Aorta (tissue), 5 donors: ENCODE measurements around the gene SLC30A5. TPM values are rescaled to one million over a fixed set of nuclear protein-coding genes. Genes with fewer than 3 reads are reported as not detected.
"Not testable (repeated sequence)": the region's sequence is repeated elsewhere in the genome, so short reads cannot be mapped to it uniquely, and the experiment has no call there.

ENCODE experiments used
- ATAC-seq: fragments of 200-7000 bp; cut with Tn5 transposase; one replicate; pipeline ENCODE4 v1.9.1; 2022; ENCODE audit warnings: moderate library complexity; ENCODE audit not compliant: low FRiP score
- DNase-seq, 2 donors: peaks; one replicate each; pipeline ENCODE4 v3.0.0-alpha.2; 2020
- H3K27ac ChIP-seq, 2 donors: one replicate each; pipeline ENCODE4 v1.5.1; 2013; ENCODE audit warnings: low read length in 2 of 2, mild to moderate bottlenecking in 2 of 2, moderate library complexity in 2 of 2, control low read depth in 1 of 2, inconsistent platforms in 1 of 2, low read depth in 1 of 2
- H3K27me3 ChIP-seq, 2 donors: one replicate each; pipeline ENCODE4 v1.6.1; 2013; ENCODE audit warnings: control low read depth in 1 of 2, low read length in 1 of 2, mild to moderate bottlenecking in 1 of 2, moderate library complexity in 1 of 2; ENCODE audit not compliant: insufficient read depth in 2 of 2, control insufficient read depth in 1 of 2
- H3K36me3 ChIP-seq, 2 donors: one replicate each; pipeline ENCODE4 v1.6.1; 2013; ENCODE audit warnings: control low read depth in 1 of 2, low read length in 1 of 2, mild to moderate bottlenecking in 1 of 2; ENCODE audit not compliant: insufficient read depth in 2 of 2, control insufficient read depth in 1 of 2
- H3K4me1 ChIP-seq, 2 donors: one replicate each; pipeline ENCODE4 v1.6.1; 2013; ENCODE audit warnings: low read length in 2 of 2, control low read depth in 1 of 2, mild to moderate bottlenecking in 1 of 2, moderate library complexity in 1 of 2; ENCODE audit not compliant: insufficient read depth in 2 of 2, control insufficient read depth in 1 of 2
- H3K4me3 ChIP-seq, 2 donors: one replicate each; pipeline ENCODE4 v1.5.1; 2013; ENCODE audit warnings: low read length in 2 of 2, control low read depth in 1 of 2, mild to moderate bottlenecking in 1 of 2
- H3K9me3 ChIP-seq: one replicate; pipeline ENCODE4 v1.6.1; 2013; ENCODE audit warnings: mild to moderate bottlenecking, low read length; ENCODE audit not compliant: control insufficient read depth
- WGBS, 2 donors: extraction: QIAGEN DNeasy Blood & Tissue Kit; methylation state at CpG; one replicate each; pipeline ENCODE4 v1.1.7; 2013; 5-methylcytosine and 5-hydroxymethylcytosine counted together
- intact Hi-C, 2 donors: fragments of 100-400 bp; cut with DNase I; formaldehyde crosslinking; loops; one replicate each; pipeline versions ENCODE4 v1.14.2 to v1.15.0; 2022
- polyA plus RNA-seq, 2 donors: library from polyadenylated mRNA; stranded (reverse); fragments of 200-250 nt; gene quantifications; one replicate each; pipeline ENCODE4 v1.2.3, GENCODE V29; 2013
- total RNA-seq, 2 donors: library from RNA; stranded (reverse); fragmentation: NEBNext Ultra II Directional; extraction: Animal tissue kit (Norgen Biotek cat#: 25700); gene quantifications; one replicate each; pipeline ENCODE4 v1.2.1, GENCODE V29; 2021
- donor health status: healthy with polysubstance abuse.
- donor health status: Bipolar disorder and iron deficiency.
- donor health status: DM: no; HTN: no; CAD: no.
- donor health status: DM: no; HTN: no; CAD: no.
- donor health status: DM: yes; HTN: yes; CAD: no.

SLC30A5 gene
- total and polyA plus RNA-seq, 4 donors = 23.5 to 43.9 (median 36.5) TPM

GRCh38 chr5:69140239-69140638, 46.4 kb downstream of the SLC30A5 start:
- intact Hi-C loops, DNase-seq, H3K4me3 ChIP-seq, H3K9me3 ChIP-seq, ATAC-seq, H3K27ac ChIP-seq, H3K36me3 ChIP-seq, H3K4me1 ChIP-seq, H3K27me3 ChIP-seq: not testable (repeated sequence)
- 94 to 95% methylated on average over 4 of the region's 4 CpGs for WGBS, 2 donors

GRCh38 chr5:69140827-69141226, 47.0 kb downstream of the SLC30A5 start:
- no peaks in the 10 kb centered on the region for H3K4me1 ChIP-seq
- H3K9me3 ChIP-seq = no peaks in the 10 kb centered on the region
- no peak overlapping the region for H3K27ac ChIP-seq
- no peaks in the 10 kb centered on the region for H3K36me3 ChIP-seq
- 78 to 81% methylated on average over 1 of the region's 1 CpG for WGBS, 2 donors
- intact Hi-C loops = no loop called here
- H3K27me3 ChIP-seq = no peaks in the 10 kb centered on the region
- ATAC-seq (no peak), DNase-seq (no peak)
- no peak overlapping the region for H3K4me3 ChIP-seq

- H3K9me3 ChIP-seq, H3K27me3 ChIP-seq, DNase-seq, H3K36me3 ChIP-seq, ATAC-seq, intact Hi-C loops, H3K4me3 ChIP-seq, H3K27ac ChIP-seq, H3K4me1 ChIP-seq: not testable (repeated sequence)
- 96 to 97% methylated on average over 7 of the region's 7 CpGs for WGBS, 2 donors
Measured at GRCh38 chr5:69148576-69148975, 54.8 kb downstream of the SLC30A5 start.

- Histone ChIP-seq H3K27ac (no peak overlapping the region), H3K4me3 (no peak overlapping the region), H3K9me3 (no peaks in the 10 kb centered on the region), H3K27me3 (no peaks in the 10 kb centered on the region), H3K4me1 (no peaks in the 10 kb centered on the region), H3K36me3 (no peaks in the 10 kb centered on the region)
- intact Hi-C loops = no loop called here
- WGBS, 2 donors = 89 to 90% methylated on average over 2 of the region's 2 CpGs
- DNase-seq (no peak), ATAC-seq (no peak)
Measured at GRCh38 chr5:69148981-69149675, 55.3 kb downstream of the SLC30A5 start.

- no peak overlapping the region for H3K27ac ChIP-seq
- intact Hi-C loops = no loop called here
- H3K9me3 ChIP-seq = no peaks in the 10 kb centered on the region
- no peaks in the 10 kb centered on the region for H3K4me1 ChIP-seq
- 88 to 94% methylated on average over 5 of the region's 5 CpGs for WGBS, 2 donors
- DNase-seq = no peak
- H3K4me3 ChIP-seq = no peak overlapping the region
- ATAC-seq = no peak
- H3K36me3 ChIP-seq = no peaks in the 10 kb centered on the region
- H3K27me3 ChIP-seq = no peaks in the 10 kb centered on the region
Measured at GRCh38 chr5:69149676-69150010, 55.8 kb downstream of the SLC30A5 start.

GRCh38 chr5:69152731-69153130, 58.9 kb downstream of the SLC30A5 start:
- intact Hi-C loops = no loop called here
- Histone ChIP-seq H3K36me3 (no peaks in the 10 kb centered on the region), H3K9me3 (no peaks in the 10 kb centered on the region), H3K4me3 (no peak overlapping the region), H3K27ac (no peak overlapping the region), H3K4me1 (no peaks in the 10 kb centered on the region), H3K27me3 (no peaks in the 10 kb centered on the region)
- no peak for DNase-seq
- 71 to 85% methylated on average over 3 of the region's 3 CpGs for WGBS, 2 donors
- ATAC-seq = no peak

GRCh38 chr5:69156456-69156855, 62.6 kb downstream of the SLC30A5 start:
- WGBS, 2 donors = 98% methylated on average over 11 of the region's 11 CpGs
- no peaks in the 10 kb centered on the region for H3K4me1 ChIP-seq
- no peaks in the 10 kb centered on the region for H3K36me3 ChIP-seq
- no peaks in the 10 kb centered on the region for H3K27me3 ChIP-seq
- no peak overlapping the region for H3K27ac ChIP-seq
- H3K9me3 ChIP-seq = no peaks in the 10 kb centered on the region
- no peak for DNase-seq
- intact Hi-C loops = no loop called here
- ATAC-seq = no peak
- no peak overlapping the region for H3K4me3 ChIP-seq

- ATAC-seq = no peak
- 89 to 90% methylated on average over 3 of the region's 3 CpGs for WGBS, 2 donors
- no peaks in the 10 kb centered on the region for H3K36me3 ChIP-seq
- no peak overlapping the region for H3K27ac ChIP-seq
- H3K4me3 ChIP-seq = no peak overlapping the region
- no peaks in the 10 kb centered on the region for H3K9me3 ChIP-seq
- H3K4me1 ChIP-seq = no peaks in the 10 kb centered on the region
- H3K27me3 ChIP-seq = no peaks in the 10 kb centered on the region
- intact Hi-C loops = no loop called here
- DNase-seq = no peak
Measured at GRCh38 chr5:69158039-69158438, 64.2 kb downstream of the SLC30A5 start.

- Histone ChIP-seq H3K36me3 (no peaks in the 10 kb centered on the region), H3K9me3 (no peaks in the 10 kb centered on the region), H3K27me3 (no peaks in the 10 kb centered on the region), H3K27ac (no peak overlapping the region), H3K4me1 (no peaks in the 10 kb centered on the region), H3K4me3 (no peak overlapping the region)
- WGBS, 2 donors = 89 to 90% methylated on average over 15 to 16 of the region's 16 CpGs
- intact Hi-C loops = loop anchor here in 1 of 2 donors (10.0 kb wide), 2 partner anchors 54 to 174 kb away; partner anchors contain the start of gene CCDC125
- ATAC-seq (no peak), DNase-seq (no peak)
Measured at GRCh38 chr5:69160651-69161050, 66.8 kb downstream of the SLC30A5 start.
